ENCODE results near the gene HPCAL1. TPM values are rescaled to one million over a fixed set of nuclear protein-coding genes. Genes with fewer than 3 reads are reported as not detected.
A peak's percentile ranks its signal among the peaks of the same experiment; 100 is the strongest.

Gene HPCAL1
- total RNA-seq, 1 donor from 2014 or later = 62.4 TPM

GRCh38 chr2:10333966-10334365 lies 31.3 kb downstream of the HPCAL1 start:
- Mint-ChIP-seq H3K4me1 (ENCODE audit: low read depth) (peaks cover 42% of the 10 kb centered on the region), H3K9me3 (peaks cover 6% of the 10 kb centered on the region), H3K36me3 (ENCODE audit: low read depth) (peaks cover 2% of the 10 kb centered on the region), H3K4me3 (no peak overlapping the region), H3K27me3 (ENCODE audit: insufficient read depth) (no peaks in the 10 kb centered on the region), H3K27ac (no peak overlapping the region)
- no peak for DNase-seq (ENCODE audit: low spot score)
- intact Hi-C loops (cut with micrococcal nuclease) = loop anchor here (2.0 kb wide), 1 partner anchor 321 kb away; no protein-coding TSS in a partner anchor

- intact Hi-C loops (cut with micrococcal nuclease) = no loop called here
- no peak for DNase-seq (ENCODE audit: low spot score)
- H3K9me3 Mint-ChIP-seq = peaks cover 6% of the 10 kb centered on the region
- no peaks in the 10 kb centered on the region for H3K27me3 Mint-ChIP-seq (ENCODE audit: insufficient read depth)
- H3K36me3 Mint-ChIP-seq (ENCODE audit: low read depth) = peaks cover 2% of the 10 kb centered on the region
- H3K4me3 Mint-ChIP-seq = no peak overlapping the region
- peaks cover 38% of the 10 kb centered on the region for H3K4me1 Mint-ChIP-seq (ENCODE audit: low read depth)
- no peak overlapping the region for H3K27ac Mint-ChIP-seq
Measured at GRCh38 chr2:10335046-10335840, 32.5 kb downstream of the HPCAL1 start.

GRCh38 chr2:10336283-10336682 lies 33.6 kb downstream of the HPCAL1 start:
- intact Hi-C loops (cut with micrococcal nuclease) = no loop called here
- DNase-seq (ENCODE audit: low spot score) = no peak
- peaks cover 28% of the 10 kb centered on the region for H3K4me1 Mint-ChIP-seq (ENCODE audit: low read depth)
- no peaks in the 10 kb centered on the region for H3K27me3 Mint-ChIP-seq (ENCODE audit: insufficient read depth)
- no peak overlapping the region for H3K27ac Mint-ChIP-seq
- no peak overlapping the region for H3K4me3 Mint-ChIP-seq
- H3K36me3 Mint-ChIP-seq (ENCODE audit: low read depth) = peaks cover 2% of the 10 kb centered on the region
- peaks cover 6% of the 10 kb centered on the region for H3K9me3 Mint-ChIP-seq

GRCh38 chr2:10337449-10338269 lies 35.0 kb downstream of the HPCAL1 start:
- peaks cover 2% of the 10 kb centered on the region for H3K36me3 Mint-ChIP-seq (ENCODE audit: low read depth)
- no peak overlapping the region for H3K27ac Mint-ChIP-seq
- peaks cover 14% of the 10 kb centered on the region for H3K4me1 Mint-ChIP-seq (ENCODE audit: low read depth)
- DNase-seq (ENCODE audit: low spot score) = no peak
- intact Hi-C loops (cut with micrococcal nuclease) = no loop called here
- H3K9me3 Mint-ChIP-seq = peaks cover 6% of the 10 kb centered on the region
- no peak overlapping the region for H3K4me3 Mint-ChIP-seq
- no peaks in the 10 kb centered on the region for H3K27me3 Mint-ChIP-seq (ENCODE audit: insufficient read depth)

- peaks cover 6% of the 10 kb centered on the region for H3K9me3 Mint-ChIP-seq
- H3K27me3 Mint-ChIP-seq (ENCODE audit: insufficient read depth) = no peaks in the 10 kb centered on the region
- no peaks in the 10 kb centered on the region for H3K36me3 Mint-ChIP-seq (ENCODE audit: low read depth)
- no peak for DNase-seq (ENCODE audit: low spot score)
- H3K4me1 Mint-ChIP-seq (ENCODE audit: low read depth) = peaks cover 11% of the 10 kb centered on the region
- no peak overlapping the region for H3K4me3 Mint-ChIP-seq
- H3K27ac Mint-ChIP-seq = no peak overlapping the region
- intact Hi-C loops (cut with micrococcal nuclease) = no loop called here
Measured at GRCh38 chr2:10338270-10339188, 35.8 kb downstream of the HPCAL1 start.

- peaks cover 3% of the 10 kb centered on the region for H3K9me3 Mint-ChIP-seq
- no peaks in the 10 kb centered on the region for H3K27me3 Mint-ChIP-seq (ENCODE audit: insufficient read depth)
- intact Hi-C loops (cut with micrococcal nuclease) = no loop called here
- peaks cover 22% of the 10 kb centered on the region for H3K4me1 Mint-ChIP-seq (ENCODE audit: low read depth)
- no peak for DNase-seq (ENCODE audit: low spot score)
- peaks cover 4% of the 10 kb centered on the region for H3K36me3 Mint-ChIP-seq (ENCODE audit: low read depth)
- peak overlapping the region; percentile 3 for H3K27ac Mint-ChIP-seq
- no peak overlapping the region for H3K4me3 Mint-ChIP-seq
Measured at GRCh38 chr2:10339647-10340592, 37.2 kb downstream of the HPCAL1 start.

GRCh38 chr2:10340593-10340975 lies 37.9 kb downstream of the HPCAL1 start:
- Mint-ChIP-seq H3K27me3 (ENCODE audit: insufficient read depth) (no peaks in the 10 kb centered on the region), H3K27ac (no peak overlapping the region), H3K36me3 (ENCODE audit: low read depth) (peaks cover 4% of the 10 kb centered on the region), H3K4me3 (no peak overlapping the region), H3K9me3 (no peaks in the 10 kb centered on the region), H3K4me1 (ENCODE audit: low read depth) (peaks cover 24% of the 10 kb centered on the region)
- intact Hi-C loops (cut with micrococcal nuclease) = no loop called here
- DNase-seq (ENCODE audit: low spot score) = no peak

- Mint-ChIP-seq H3K4me3 (no peak overlapping the region), H3K9me3 (no peaks in the 10 kb centered on the region), H3K27me3 (ENCODE audit: insufficient read depth) (no peaks in the 10 kb centered on the region), H3K4me1 (ENCODE audit: low read depth) (peaks cover 30% of the 10 kb centered on the region), H3K36me3 (ENCODE audit: low read depth) (peaks cover 4% of the 10 kb centered on the region), H3K27ac (no peak overlapping the region)
- intact Hi-C loops (cut with micrococcal nuclease) = no loop called here
- no peak for DNase-seq (ENCODE audit: low spot score)
Measured at GRCh38 chr2:10341193-10341592, 38.5 kb downstream of the HPCAL1 start.

- no peaks in the 10 kb centered on the region for H3K27me3 Mint-ChIP-seq (ENCODE audit: insufficient read depth)
- no peak overlapping the region for H3K4me3 Mint-ChIP-seq
- H3K36me3 Mint-ChIP-seq (ENCODE audit: low read depth) = peaks cover 4% of the 10 kb centered on the region
- H3K9me3 Mint-ChIP-seq = no peaks in the 10 kb centered on the region
- no peak for DNase-seq (ENCODE audit: low spot score)
- peaks cover 34% of the 10 kb centered on the region for H3K4me1 Mint-ChIP-seq (ENCODE audit: low read depth)
- intact Hi-C loops (cut with micrococcal nuclease) = no loop called here
- H3K27ac Mint-ChIP-seq = no peak overlapping the region
Measured at GRCh38 chr2:10342245-10342951, 39.7 kb downstream of the HPCAL1 start.

- Mint-ChIP-seq H3K36me3 (ENCODE audit: low read depth) (peaks cover 4% of the 10 kb centered on the region), H3K4me3 (no peak overlapping the region), H3K9me3 (no peaks in the 10 kb centered on the region), H3K27ac (no peak overlapping the region), H3K4me1 (ENCODE audit: low read depth) (peaks cover 34% of the 10 kb centered on the region), H3K27me3 (ENCODE audit: insufficient read depth) (no peaks in the 10 kb centered on the region)
- DNase-seq (ENCODE audit: low spot score) = no peak
- intact Hi-C loops (cut with micrococcal nuclease) = no loop called here
Measured at GRCh38 chr2:10343191-10343590, 40.5 kb downstream of the HPCAL1 start.

- DNase-seq (ENCODE audit: low spot score) = no peak
- no peaks in the 10 kb centered on the region for H3K27me3 Mint-ChIP-seq (ENCODE audit: insufficient read depth)
- intact Hi-C loops (cut with micrococcal nuclease) = no loop called here
- no peak overlapping the region for H3K4me3 Mint-ChIP-seq
- H3K9me3 Mint-ChIP-seq = no peaks in the 10 kb centered on the region
- H3K4me1 Mint-ChIP-seq (ENCODE audit: low read depth) = peaks cover 34% of the 10 kb centered on the region
- H3K27ac Mint-ChIP-seq = no peak overlapping the region
- H3K36me3 Mint-ChIP-seq (ENCODE audit: low read depth) = peaks cover 4% of the 10 kb centered on the region
Measured at GRCh38 chr2:10343658-10344057, 41.0 kb downstream of the HPCAL1 start.

Data from activated T-helper 1 cell treated with anti-CD3 and anti-CD28 coated beads, Interleukin-12 subunit alpha, Interleukin-12 subunit beta, Interleukin-2, Interleukin-4 antibody, amounts not matched to agents 30 ng/mL and 10 ng/mL and 1 ng/mL, durations not matched to agents 14 hours and 24 hours and 36 hours (primary cell).